Hematopoietic multipotent progenitor cell (in vitro differentiated cells): ENCODE measurements around the gene MUC20. TPM values are rescaled to one million over a fixed set of nuclear protein-coding genes. Genes with fewer than 3 reads are reported as not detected.
"Not testable (repeated sequence)": the region's sequence is repeated elsewhere in the genome, so short reads cannot be mapped to it uniquely, and the experiment has no call there.

ENCODE experiments used
- DNase-seq, 3 donors: peaks; one replicate each; pipeline ENCODE4 v3.0.0-alpha.2; 2011 to 2015; ENCODE audit warnings: low read depth in 2 of 3, low spot score in 2 of 3
- small RNA-seq: library from RNA; depleted of rRNA; stranded (forward); fragments of <200 nt; gene quantifications from one replicate; pipeline ENCODE3, GENCODE V24; 2012
- total RNA-seq: library from RNA; depleted of rRNA; stranded (reverse); fragments of >200 nt; gene quantifications from one replicate; pipeline ENCODE4 v1.2.3, GENCODE V29; 2012

Gene MUC20
- total RNA-seq, 1 donor: 4.6 TPM

- DNase-seq: no peak
Observed at GRCh38 chr3:195768831-195769303, 48.1 kb downstream of the MUC20 start.

DNA sequence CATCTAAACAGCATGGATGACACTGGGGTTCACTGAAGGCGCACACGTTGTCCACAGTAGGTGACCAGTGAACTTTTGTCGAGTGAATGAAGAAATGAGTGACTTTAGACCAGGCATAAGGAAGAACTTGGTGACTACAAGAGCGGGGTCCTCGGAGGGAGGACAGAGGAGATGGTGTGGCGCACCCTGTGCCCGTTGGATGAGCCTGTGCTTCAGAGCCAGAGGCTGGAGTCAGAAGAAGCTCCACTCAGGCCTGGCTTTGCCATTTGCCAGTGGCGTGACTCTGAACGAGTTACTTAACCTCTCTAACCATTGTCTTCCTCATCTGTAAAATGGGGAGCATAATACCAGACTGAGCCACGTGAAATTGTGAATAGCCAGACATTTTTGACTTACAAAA is 48.8 kb downstream of the MUC20 start:
- no peak for DNase-seq

GRCh38 chr3:195770081-195770840 is 49.5 kb downstream of the MUC20 start:
- no peak for DNase-seq

DNA sequence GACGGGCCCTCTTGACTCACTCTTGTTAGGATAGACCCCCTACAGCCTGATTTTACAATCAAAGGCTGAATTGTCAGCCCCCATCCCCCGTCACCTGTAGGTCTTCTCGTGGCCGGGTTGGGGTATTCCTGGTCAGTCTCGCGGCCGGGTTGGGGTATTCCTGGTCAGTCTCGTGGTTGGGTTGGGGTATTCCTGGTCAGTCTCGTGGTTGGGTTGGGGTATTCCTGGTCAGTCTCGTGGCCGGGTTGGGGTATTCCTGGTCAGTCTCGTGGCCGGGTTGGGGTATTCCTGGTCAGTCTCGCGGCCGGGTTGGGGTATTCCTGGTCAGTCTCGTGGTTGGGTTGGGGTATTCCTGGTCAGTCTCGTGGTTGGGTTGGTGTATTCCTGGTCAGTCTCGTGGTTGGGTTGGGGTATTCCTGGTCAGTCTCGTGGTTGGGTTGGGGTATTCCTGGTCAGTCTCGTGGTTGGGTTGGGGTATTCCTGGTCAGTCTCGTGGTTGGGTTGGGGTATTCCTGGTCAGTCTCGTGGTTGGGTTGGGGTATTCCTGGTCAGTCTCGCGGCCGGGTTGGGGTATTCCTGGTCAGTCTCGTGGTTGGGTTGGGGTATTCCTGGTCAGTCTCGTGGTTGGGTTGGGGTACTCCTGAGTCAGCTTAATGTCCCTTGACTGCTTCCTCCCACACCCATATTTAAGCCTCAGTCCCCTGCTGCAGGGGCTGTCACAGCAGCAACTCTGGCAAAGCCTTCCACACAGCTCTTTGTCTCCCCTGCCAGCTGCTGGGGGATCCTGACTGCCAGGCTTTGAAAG is 50.3 kb downstream of the MUC20 start:
- DNase-seq: not testable (repeated sequence)

- DNase-seq: no peak
Observed at GRCh38 chr3:195771646-195772300, 51.0 kb downstream of the MUC20 start.

DNA sequence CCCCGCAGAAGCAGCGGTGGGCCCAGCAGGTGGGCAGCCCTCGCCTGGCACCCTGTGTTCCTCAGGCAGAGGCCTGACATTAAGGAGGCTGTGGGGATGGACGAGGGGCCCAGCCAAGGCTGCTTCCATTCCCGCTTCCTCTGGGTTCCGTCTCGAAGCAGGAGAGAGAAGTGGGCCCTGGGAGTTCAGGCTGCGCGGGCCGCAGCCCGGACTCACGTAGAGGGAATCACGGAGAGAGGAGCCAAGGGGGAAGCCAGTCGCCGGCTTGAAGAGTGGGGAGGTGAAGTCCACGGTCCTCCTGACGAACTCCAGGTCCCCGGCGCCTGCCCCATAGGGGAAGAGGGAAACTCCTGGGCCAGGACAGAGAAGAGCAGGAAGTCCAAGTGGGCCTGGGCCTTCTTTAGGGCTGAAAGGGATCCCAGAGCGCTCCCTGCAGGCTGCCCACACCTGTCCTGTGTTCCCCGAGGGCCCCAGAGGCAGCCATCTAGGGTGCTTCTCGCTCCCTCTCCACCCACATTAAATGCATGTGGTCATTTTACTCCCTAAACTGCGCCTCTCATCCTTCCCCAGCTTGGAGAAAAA is 53.3 kb downstream of the MUC20 start:
- no peak for DNase-seq

- DNase-seq: peak in 2 of 3 donors; percentile 36 to 45
Observed at GRCh38 chr3:195774917-195775316, 54.1 kb downstream of the MUC20 start.

DNA sequence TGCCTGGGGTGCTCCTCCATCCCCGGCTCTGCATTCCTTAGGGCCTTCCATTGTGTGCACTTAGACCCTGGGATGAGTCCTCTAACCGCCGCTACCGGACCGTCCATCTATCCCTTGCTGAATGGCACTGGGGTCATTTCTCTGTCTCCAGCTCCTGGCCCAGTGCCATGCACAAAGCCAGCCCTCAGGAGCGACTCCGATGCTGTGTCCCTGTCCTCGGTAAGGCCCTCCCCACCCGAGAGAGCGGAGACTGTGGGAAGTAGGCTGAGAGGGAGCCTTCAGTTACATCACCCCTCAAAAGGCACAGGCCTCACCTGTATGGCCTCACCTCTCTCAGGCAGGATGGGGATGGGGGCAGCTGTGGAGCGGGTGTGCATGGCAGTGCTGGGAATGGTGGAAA is 57.2 kb downstream of the MUC20 start:
- DNase-seq: no peak

DNA sequence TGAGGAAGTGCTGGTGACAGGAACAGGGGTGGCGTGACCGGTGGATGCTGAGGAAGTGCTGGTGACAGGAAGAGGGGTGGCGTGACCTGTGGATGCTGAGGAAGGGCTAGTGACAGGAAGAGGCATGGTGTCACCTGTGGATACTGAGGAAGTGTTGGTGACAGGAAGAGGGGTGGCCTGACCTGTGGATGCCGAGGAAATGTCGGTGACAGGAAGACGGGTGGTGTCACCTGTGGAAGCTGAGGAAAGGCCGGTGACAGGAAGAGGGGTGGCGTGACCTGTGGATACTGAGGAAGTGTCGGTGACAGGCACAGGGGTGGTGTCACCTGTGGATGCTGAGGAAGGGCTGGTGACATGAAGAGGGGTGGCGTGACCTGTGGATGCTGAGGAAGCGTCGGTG is 60.5 kb downstream of the MUC20 start:
- not testable (repeated sequence) for DNase-seq

Small RNA genes within 50 kb of the gene (small RNA-seq; reads per million reads assigned to genes)
- not detected for gene MIR570

Other genes with a start within 250 kb of the MUC20 start
- 50.9 TPM for gene PPP1R2, start 177.7 kb upstream of the MUC20 start, total RNA-seq
- not detected for gene APOD, start 137.0 kb upstream of the MUC20 start, total RNA-seq
- gene MUC4, start 91.0 kb downstream of the MUC20 start, total RNA-seq: under 0.01 TPM
- 42.5 TPM for gene TNK2, start 187.6 kb downstream of the MUC20 start, total RNA-seq